NOMO-1 (cell line): ENCODE data around the gene CKAP5.

Experiments
- DNase-seq, 2 experiments: peaks; one replicate each; lab custom pipeline; 2025; ENCODE audit not compliant: unreplicated experiment in 2 of 2; lab: John Stamatoyannopoulos, UW

The CKAP5 gene

DNA sequence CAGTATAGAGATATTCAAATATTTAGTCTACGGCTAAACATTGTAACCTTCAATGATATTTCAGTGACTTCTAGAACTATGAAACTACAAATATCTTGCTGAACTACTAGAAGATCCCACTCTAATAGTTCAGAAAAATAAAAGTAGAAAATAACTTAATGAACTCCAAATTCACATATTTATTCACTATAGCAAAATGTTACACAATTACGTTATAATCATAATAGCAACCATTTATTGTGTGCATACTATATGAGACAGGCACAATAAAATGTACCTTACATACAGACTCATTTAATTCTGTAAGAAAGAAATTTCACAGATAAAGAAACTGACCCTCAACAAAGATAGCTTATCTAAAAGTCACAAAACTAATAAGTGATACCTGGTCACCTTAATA lies 69.2 kb downstream of the CKAP5 start:
- DNase-seq: no peak

DNA sequence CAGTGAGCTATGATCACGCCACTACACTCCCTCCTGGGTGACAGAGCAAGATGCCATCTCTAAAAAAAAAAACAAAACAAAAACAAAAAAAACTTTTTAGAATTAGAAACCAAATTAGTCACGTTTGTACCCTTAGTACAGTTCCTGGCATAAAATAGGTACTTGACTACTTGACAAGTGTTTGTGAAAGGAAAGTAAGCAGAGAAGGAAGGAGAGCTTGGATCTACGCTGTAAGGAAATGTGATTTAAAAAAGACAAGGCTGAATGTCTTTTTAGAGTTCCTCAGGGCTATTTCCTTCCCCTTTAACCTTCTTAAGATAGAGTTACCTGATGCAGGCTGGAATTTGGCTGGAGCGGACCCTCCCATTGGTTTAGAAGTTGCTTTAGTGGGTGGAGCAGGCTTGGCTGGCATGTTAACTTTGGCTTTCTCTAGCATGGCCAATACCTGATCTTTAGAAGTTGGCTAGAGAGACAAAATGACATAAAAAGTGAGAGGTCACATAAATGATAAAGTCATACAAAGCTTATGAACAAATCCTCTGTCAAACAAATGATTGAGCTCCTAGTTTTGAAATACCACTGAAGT lies 76.4 kb downstream of the CKAP5 start:
- DNase-seq: no peak

DNA sequence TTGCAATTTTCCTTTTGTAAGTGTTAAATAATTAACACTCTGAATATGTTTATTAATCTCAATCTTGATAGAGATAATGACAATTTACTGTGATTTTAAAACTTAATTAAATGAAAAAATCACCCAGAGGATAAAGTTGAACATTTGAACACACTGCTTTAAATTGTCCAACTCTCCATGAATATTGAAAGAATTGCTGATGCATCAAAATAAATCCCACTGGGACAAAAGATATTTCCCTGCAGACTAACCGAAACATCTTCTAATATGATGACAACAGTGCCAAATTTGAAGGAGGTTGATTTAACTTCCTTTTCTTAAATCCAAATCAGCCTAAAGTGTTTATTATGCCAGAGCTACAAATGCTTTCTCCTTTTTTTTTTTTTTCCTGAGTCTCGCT lies 79.4 kb downstream of the CKAP5 start:
- no peak for DNase-seq

DNA sequence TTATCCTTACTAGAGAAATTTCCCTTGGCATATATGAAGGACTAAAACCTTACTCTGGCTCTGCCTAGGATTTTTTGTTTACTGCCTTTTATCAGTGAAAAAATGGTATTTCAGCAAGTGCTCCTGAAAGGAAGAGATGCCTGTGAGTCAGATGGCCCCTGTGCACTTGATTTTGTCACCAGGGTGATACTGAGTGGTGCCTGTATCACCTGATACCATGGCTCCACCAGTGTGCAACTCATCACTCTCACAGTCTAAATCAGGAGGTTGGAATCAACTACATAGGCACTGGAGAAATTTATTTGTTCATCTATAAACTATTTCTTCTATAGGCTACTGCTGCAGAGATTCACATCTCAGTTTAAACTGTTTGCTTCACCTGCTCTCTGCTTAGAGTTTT lies 83.8 kb downstream of the CKAP5 start:
- DNase-seq: no peak

DNA sequence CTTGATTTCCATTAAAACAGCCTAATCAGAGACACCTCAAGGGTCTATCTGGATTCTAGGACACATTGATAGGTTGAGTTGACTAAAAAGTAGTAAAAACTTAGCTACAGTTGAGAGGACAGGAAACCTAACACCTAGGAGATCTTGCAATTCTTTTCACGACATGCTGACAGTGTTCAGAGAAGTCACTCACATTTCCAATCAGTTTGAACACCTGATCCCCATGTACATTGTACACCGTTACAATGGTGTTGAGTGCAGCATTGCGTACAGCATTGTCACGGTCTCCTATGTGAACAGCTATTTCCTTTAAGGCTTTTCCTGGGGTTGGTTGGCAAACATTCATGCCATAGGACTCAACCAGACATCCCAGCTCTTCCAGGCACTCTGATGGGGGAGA lies 84.3 kb downstream of the CKAP5 start:
- no peak for DNase-seq

DNA sequence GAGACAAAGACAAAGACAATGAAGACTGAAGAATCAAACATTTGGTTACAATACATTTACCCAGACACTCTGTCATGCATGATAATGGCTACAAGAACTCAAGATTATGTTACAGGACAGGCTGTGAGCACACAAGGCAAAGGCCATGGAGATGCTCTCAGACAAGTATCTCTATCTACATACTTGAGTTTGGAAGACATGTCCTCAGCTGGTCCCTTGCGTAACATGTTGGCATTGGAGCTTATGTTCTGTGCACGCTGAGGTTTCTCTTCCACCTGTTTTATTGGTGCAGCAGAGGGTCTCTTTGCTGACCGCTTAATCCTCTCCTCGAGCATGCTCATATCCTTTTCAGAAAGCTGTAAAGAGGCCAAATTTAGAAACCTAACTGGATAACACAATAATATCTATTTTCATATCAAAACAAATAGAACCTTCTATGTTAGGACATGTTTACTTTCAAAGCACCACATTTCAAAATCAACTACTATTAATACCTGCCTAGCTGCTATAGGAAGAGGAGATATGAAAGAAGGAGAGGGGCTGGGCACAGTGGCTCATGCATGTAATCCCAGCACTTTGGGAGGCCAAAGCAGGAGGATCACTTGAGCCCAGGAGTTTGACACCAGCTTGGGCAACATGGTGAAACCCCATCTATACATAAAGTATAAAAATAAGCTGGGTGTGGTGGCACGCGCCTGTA lies 85.5 kb downstream of the CKAP5 start:
- no peak for DNase-seq

DNA sequence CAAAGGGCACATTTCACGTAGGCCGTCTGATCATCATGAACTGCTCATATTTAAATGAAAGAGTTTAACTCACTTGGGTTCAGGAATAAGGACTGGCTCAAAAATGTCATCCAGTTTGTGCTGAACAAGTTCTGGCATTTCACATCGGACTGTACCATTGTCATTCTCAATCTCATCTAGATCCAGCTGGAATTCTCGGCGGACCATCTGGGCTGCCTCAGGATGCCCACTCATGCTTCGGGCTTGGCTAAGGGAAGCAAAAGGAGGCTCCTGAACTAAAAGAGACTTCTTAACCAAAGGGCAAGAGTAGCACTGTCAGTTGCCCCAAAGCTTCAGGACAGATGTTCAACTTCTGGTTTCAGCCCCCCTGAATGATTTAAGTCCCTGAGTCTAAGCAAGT lies 86.9 kb downstream of the CKAP5 start:
- no peak for DNase-seq

DNA sequence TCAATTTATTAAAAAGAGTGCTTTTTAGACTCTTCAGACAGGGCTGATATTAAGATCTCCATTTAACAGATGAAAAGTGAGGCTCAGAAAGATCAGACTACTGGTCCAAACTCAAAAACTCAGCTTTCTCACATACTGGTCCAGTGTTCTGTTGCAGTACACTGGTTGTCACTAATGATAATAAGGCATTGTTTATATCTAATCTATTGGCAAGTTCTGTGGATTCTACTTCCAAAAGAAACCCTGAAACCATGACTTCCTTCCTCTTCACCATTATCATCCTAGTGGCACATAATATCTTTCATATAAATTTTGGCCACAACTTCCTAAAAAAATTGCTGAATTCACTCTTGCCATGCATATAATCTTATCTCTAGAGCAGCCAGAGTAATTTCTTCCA lies 90.1 kb downstream of the CKAP5 start:
- DNase-seq: no peak

DNA sequence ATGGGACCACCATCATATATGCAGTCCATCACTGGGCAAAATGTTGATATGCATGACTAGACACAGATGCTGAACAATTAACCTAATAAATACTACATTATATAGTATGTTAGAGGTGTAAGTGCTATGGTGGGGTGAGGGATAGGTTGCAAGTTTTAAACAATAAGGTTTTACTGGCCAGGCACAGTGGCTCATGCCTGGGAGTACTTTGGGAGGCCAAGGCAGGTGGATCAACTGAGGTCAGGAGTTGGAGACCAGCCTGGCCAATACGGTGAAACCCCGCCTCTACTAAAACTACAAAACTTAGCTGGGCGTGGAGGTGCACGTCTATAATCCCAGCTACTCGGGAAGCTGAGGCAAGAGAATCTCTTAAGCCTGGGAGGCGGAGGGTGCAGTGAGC lies 98.9 kb downstream of the CKAP5 start:
- no peak for DNase-seq

DNA sequence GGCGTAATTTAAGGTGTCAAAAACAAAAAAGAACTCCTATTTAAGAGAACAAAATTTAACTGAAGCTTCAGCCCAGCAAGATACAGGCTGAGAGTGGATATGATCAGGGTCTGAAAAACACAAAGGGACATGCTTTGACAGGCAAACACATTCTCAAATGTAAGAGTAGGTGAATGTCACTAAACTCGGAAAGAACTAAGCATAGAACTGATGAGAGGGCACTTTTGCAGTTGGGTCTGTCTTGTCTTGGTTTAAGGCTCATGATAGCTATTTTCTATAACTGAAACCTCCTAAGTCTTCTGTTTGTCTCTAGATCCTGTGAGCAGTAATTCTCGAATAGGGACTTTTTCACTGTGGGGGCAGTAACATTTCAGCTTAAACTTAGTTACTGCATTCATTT lies 100.1 kb downstream of the CKAP5 start:
- DNase-seq: no peak

DNA sequence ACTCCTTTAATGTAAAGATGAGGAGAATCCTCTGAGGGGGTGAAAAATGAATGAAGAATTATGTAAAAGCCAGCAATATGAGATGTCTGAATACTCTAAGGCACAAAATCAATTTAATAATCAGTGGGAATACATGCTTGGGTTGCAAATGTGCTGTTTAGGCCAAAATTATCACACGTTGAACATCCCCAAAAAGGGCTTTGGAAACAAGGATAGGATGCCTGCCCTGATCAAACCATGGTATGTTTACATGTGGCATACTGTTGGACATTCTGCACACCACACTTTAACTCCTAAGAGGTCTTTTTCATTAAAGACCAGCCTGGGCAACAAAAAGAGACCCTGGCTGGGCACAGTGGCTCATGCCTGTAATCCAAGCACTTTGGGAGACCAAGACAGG lies 100.8 kb downstream of the CKAP5 start:
- no peak for DNase-seq

DNA sequence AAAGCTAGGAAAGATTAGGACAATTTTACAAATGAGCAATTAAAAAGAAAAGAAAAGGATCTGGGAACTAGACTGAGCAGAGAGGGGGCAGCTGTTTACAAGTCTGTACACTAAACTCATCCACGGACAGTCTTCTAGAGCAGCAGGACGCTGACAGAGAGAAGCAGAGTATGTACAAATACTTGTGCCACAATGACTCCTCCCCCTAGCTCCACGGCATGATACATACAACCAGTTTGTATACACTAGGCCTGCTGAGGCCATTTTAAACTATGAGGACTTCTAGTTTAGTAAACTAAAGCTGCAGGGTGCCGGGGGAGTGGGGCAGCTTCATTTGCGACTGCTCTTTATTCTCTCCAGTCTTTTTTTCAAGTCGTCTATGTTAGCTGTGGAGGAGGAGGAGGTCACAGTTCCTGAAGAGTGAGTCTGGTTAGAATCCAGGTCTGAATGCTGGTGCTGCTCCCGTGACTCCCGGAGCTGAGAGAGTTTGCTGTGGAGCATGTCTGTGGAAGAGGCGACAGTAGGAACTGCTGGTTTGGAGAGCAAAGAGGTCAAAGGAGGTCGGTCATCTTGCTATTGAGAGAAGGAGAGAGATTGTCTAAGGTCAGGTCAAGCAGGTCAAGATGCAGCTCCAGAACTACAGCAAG lies 102.3 kb downstream of the CKAP5 start:
- no peak for DNase-seq

DNA sequence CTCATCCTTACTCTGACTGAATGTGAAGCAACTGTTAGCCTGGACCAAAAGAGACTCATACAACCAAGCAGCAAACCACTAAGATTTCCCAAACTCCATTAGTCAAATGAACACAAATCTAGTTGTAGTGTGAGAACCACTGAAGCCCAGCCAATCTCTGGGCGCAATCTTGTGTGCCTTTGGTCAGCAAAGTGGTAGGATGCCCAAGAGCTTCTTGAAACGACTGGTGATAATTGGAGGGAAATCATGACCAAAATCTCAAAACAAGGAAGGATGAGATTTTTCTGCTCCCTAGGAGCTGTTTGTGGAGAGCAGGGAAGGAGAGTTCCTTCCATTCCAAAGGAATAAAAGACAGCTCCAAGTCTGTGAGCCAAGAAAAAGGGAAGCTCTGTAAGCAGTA lies 103.0 kb downstream of the CKAP5 start:
- no peak for DNase-seq

DNA sequence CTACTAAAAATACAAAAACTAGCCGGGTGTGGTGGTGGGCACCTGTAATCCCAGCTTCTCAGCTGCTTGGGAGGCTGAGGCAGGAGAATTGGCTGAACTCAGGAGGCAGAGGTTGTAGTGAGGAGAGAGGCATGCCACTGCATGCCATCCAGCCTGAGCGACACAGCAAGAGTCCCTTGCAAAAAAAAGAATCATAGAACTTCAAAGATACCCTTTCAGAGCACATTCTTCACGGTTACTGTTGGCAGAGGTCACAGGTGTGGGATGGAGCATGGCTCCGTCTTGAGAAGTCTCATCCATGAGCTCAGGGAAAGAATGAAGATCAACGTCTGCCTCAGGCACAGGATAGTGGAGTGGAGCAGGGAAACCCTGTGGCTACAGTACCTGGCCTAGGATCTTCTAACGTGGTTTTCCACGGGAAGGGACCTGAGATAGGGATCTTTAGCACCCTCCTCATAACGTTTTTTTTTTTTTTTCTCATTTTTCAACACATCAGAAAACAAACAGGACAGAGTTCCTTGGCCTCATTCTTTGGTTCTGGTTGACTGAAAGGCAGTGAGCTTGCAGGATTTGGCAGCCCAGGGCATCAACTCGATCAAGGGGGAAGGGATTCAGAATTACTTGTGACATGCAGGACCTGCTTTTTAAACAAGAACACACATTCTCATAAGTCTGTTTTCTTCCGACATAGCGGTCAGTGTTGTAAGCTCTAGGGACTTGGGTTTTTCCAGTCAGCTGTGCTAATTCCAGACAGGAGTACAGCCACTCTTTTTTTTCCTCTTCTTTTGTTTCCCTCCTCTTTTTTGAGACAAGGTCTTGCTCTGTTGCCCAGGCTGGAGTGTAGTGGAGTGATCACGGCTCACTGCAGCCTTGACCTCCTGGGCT lies 104.2 kb downstream of the CKAP5 start:
- no peak for DNase-seq

DNA sequence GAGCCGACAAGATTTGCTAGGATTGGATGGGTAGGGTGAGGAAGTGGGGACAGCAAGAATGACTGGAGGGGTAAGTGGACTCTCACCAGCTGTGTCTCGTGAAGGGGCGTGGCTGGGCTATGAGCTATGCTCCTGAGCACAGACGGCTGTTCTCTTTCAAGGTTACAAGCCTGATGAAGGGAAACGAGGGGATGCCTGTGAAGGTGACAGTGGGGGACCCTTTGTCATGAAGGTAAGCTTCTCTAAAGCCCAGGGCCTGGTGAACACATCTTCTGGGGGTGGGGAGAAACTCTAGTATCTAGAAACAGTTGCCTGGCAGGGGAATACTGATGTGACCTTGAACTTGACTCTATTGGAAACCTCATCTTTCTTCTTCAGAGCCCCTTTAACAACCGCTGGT lies 107.2 kb downstream of the CKAP5 start:
- DNase-seq: no peak

DNA sequence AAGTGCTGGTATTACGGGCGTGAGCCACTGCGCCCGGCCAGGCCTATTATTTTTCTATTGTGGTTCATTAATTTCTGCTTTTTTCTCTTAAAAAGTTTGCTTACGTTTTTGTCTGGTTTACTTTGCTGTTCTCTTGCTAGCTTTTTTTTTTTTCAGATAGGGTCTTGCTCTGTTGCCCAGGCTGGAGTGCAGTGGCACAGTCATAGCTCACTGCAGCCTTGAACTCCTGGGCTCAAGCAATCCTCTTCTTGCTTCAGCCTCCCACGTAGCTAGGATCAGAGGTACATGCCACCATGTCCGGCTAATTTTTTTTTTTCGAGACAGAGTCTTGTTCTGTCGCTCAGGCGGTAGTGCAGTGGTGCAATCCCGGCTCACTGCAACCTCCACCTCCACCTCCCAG lies 108.4 kb downstream of the CKAP5 start:
- DNase-seq: no peak

DNA sequence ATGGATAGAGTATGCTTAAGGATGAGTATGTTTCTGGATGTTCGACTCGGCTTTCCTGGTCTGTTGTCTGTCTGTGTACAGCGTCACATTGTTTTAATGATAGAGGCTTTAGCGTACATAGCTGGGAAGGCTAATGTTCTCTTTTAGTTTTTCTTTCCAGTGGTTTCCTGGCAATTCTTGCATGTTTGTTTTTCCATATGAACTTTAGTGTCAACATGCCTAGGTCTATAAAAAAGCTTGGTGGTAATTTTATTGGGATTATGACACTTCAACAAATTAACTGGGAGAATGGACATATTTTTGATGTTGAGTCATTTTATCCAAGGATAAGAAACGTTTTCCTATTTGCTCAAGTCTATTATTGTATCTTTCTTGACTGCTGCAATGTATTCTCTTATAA lies 109.5 kb downstream of the CKAP5 start:
- no peak for DNase-seq

DNA sequence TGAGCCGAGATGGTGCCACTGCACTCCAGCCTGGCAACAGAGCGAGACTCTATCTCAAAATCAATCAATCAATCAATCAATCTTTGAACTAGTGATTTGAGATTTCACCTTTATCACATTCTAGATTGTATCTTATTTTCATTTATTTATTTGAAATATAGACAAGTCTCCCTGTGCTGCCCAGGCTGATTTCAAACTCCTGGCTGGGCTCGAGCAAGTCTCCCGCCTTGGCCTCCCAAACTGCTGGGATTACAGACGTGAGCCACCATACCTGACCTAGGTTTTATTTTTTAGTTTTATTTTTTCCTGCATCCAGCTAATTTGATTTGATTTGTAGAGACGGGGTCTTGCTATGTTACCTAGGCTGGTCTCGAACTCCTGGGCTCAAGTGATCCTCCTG lies 109.9 kb downstream of the CKAP5 start:
- no peak for DNase-seq

DNA sequence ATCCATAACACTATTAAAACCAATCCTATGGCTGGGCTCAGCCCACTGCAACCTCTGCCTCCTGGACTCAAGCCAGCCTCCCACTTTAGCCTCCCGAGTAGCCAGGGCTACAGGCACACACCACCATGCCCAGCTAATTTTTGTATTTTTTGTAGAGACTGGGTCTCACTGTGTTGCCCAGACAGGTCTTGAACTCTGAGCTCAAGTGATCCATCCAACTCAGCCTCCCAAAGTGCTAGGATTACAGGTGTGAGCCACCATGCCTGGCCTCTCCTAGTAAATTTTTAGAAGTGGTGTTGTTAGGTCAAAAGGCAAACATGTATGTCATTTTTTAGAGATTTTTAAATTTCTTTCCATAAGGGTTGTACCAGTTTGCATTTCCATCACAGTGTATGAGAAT lies 112.8 kb downstream of the CKAP5 start:
- DNase-seq: no peak

DNA sequence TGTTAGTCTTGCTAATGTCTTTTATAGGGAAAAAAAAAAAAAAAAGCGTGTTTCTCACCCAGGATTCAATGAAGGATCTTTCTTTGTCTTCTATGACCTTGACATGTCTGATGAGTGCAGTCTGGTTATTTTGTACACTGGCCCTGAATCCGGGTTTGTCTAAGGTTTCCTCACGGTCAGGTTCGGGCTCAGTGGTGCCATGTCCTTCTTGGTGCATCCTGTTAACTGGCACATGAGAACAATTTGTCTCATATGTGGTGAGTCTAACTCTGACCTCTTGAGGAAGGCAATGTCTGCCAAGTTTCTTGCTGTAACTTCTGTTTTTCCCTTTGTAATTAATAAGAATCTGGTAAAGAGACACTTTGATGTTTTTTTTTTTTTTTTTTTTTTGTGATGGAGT lies 114.5 kb downstream of the CKAP5 start:
- no peak for DNase-seq
